Thoracic aorta (tissue), 2 donors: ENCODE data around the gene RBM33. TPM values are rescaled to one million over a fixed set of nuclear protein-coding genes. Genes with fewer than 3 reads are reported as not detected.

Experiments
- ATAC-seq: fragments of 150-250 bp; one replicate; pipeline ENCODE4 v1.8.0; 2017; ENCODE audit warnings: low read depth; ENCODE audit not compliant: insufficient number of reproducible peaks, low FRiP score
- DNase-seq: peaks from one replicate; pipeline ENCODE4 v3.0.0-alpha.2; 2020; ENCODE audit warnings: low spot score
- H3K27ac ChIP-seq, 2 donors: fragments of 200-600 bp; sonication (generic); 1 replicate in 1 of 2; 2 replicates in 1 of 2; pipeline ENCODE4 v1.5.1; 2016; ENCODE audit warnings: mild to moderate bottlenecking in 2 of 2, moderate library complexity in 2 of 2
- H3K27me3 ChIP-seq: fragments of 200-600 bp; sonication (generic); replicated peaks from 2 replicates; pipeline ENCODE4 v1.6.0; 2016; ENCODE audit warnings: mild to moderate bottlenecking; ENCODE audit not compliant: insufficient read depth
- H3K36me3 ChIP-seq: fragments of 200-600 bp; sonication (generic); one replicate; pipeline ENCODE4 v1.5.1; 2016
- H3K4me1 ChIP-seq, 2 donors: fragments of 200-600 bp; sonication (generic); 1 replicate in 1 of 2; 2 replicates in 1 of 2; pipeline versions ENCODE4 v1.5.1 to v1.6.0; 2016; ENCODE audit warnings: low read depth in 2 of 2, mild to moderate bottlenecking in 1 of 2; ENCODE audit not compliant: control insufficient read depth in 1 of 2
- H3K4me3 ChIP-seq: fragments of 200-600 bp; sonication (generic); 2 replicates; pipeline ENCODE4 v1.5.1; 2016; ENCODE audit warnings: mild to moderate bottlenecking
- H3K9me3 ChIP-seq: fragments of 200-600 bp; sonication (generic); 2 replicates; pipeline ENCODE4 v1.5.1; 2016
- total RNA-seq, 2 donors: library from RNA; depleted of rRNA; stranded (reverse); fragments of >200 nt; gene quantifications; one replicate each; pipeline versions ENCODE4 v1.1.0 to v1.2.3, GENCODE V29; 2016
- TF ChIP-seq, protein P1 (sequence below): fragments of 200-600 bp; sonication (generic); IDR thresholded peaks from one replicate; pipeline ENCODE4 v1.5.1; 2019; ENCODE audit warnings: antibody characterized with exemption

Gene RBM33
- total RNA-seq, 2 donors from 2014 or later = 64.6 to 80.3 TPM

GRCh38 chr7:155741805-155742204 lies 97.3 kb downstream of the RBM33 start:
- DNase-seq (no peak), ATAC-seq (no peak)
- no peak overlapping the region for H3K4me3 ChIP-seq
- TF ChIP-seq, protein P1, sequence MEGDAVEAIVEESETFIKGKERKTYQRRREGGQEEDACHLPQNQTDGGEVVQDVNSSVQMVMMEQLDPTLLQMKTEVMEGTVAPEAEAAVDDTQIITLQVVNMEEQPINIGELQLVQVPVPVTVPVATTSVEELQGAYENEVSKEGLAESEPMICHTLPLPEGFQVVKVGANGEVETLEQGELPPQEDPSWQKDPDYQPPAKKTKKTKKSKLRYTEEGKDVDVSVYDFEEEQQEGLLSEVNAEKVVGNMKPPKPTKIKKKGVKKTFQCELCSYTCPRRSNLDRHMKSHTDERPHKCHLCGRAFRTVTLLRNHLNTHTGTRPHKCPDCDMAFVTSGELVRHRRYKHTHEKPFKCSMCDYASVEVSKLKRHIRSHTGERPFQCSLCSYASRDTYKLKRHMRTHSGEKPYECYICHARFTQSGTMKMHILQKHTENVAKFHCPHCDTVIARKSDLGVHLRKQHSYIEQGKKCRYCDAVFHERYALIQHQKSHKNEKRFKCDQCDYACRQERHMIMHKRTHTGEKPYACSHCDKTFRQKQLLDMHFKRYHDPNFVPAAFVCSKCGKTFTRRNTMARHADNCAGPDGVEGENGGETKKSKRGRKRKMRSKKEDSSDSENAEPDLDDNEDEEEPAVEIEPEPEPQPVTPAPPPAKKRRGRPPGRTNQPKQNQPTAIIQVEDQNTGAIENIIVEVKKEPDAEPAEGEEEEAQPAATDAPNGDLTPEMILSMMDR = no peak
- no peaks in the 10 kb centered on the region for H3K4me1 ChIP-seq
- no peaks in the 10 kb centered on the region for H3K27me3 ChIP-seq
- no peak overlapping the region for H3K27ac ChIP-seq
- H3K36me3 ChIP-seq = peaks cover 58% of the 10 kb centered on the region
- H3K9me3 ChIP-seq = no peaks in the 10 kb centered on the region

DNA sequence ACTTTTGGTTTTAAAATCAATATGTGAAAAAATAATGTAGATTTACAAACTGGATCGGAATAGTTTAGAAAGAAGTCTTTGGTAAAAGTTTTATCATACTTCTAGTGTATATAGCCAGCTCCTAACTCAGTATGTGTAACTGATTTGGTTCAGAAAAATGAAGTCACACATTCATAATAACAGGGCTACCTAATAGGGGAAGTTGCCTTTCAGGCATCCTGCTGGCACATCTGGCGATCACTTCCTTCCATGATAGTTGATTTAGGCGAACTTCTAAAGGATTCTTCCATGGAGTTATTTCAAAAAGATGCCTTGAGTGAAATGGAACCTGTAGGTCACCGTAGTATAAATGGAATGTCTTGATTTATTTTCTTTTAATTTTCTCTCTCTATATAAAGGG lies 98.7 kb downstream of the RBM33 start:
- H3K27ac ChIP-seq = no peak overlapping the region
- H3K36me3 ChIP-seq = peaks cover 51% of the 10 kb centered on the region
- H3K27me3 ChIP-seq = no peaks in the 10 kb centered on the region
- no peaks in the 10 kb centered on the region for H3K4me1 ChIP-seq
- DNase-seq (no peak), ATAC-seq (no peak)
- TF ChIP-seq, protein P1 = no peak
- no peaks in the 10 kb centered on the region for H3K9me3 ChIP-seq
- H3K4me3 ChIP-seq = no peak overlapping the region

- H3K36me3 ChIP-seq = peaks cover 41% of the 10 kb centered on the region
- H3K27me3 ChIP-seq = no peaks in the 10 kb centered on the region
- H3K4me3 ChIP-seq = no peak overlapping the region
- no peak for DNase-seq
- no peak for ATAC-seq
- no peaks in the 10 kb centered on the region for H3K9me3 ChIP-seq
- TF ChIP-seq, protein P1 = no peak
- H3K27ac ChIP-seq = no peak overlapping the region
- peaks cover 0 to 7% of the 10 kb centered on the region in 2 donors for H3K4me1 ChIP-seq
Measured at GRCh38 chr7:155744971-155745683, 100.7 kb downstream of the RBM33 start.

- TF ChIP-seq, protein P1 = no peak
- no peaks in the 10 kb centered on the region for H3K27me3 ChIP-seq
- peaks cover 34% of the 10 kb centered on the region for H3K36me3 ChIP-seq
Measured at GRCh38 chr7:155745737-155746136, 101.3 kb downstream of the RBM33 start.

DNA sequence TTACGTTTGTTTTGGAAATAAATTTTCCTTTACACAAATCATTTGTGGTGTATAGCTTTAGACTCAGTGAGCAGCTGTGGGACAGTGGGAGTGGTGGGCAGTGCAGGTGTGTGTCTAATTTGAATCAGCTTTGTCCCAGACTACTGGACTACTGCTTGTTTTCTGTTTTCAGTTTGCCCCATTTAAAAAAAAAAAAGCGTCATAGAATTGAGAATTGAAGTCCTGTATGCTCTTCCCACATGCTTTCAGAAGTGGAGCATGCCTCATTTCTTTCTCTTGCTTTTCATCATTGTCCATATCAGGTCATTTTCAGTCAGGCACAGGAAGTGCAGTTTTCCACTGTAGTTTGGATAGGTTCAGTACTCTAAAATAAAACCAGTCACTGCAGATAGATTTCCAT lies 101.7 kb downstream of the RBM33 start:
- Histone ChIP-seq H3K4me1 (peaks cover 0 to 7% of the 10 kb centered on the region in 2 donors), H3K27ac (no peak overlapping the region), H3K27me3 (no peaks in the 10 kb centered on the region), H3K9me3 (no peaks in the 10 kb centered on the region), H3K4me3 (no peak overlapping the region), H3K36me3 (peaks cover 30% of the 10 kb centered on the region)
- ATAC-seq (no peak), DNase-seq (no peak)
- TF ChIP-seq, protein P1 = no peak

More at GRCh38 chr7:155745737-155746136, 101.3 kb downstream of the RBM33 start:
- ATAC-seq = no peak
- Histone ChIP-seq H3K4me1 (peaks cover 0 to 7% of the 10 kb centered on the region in 2 donors), H3K27ac (no peak overlapping the region), H3K4me3 (no peak overlapping the region), H3K9me3 (no peaks in the 10 kb centered on the region)
- DNase-seq = no peak
